NCI-H2171 (cell line): ENCODE data around the gene RPAP3.

Experiments used
- DNase-seq: peaks from one replicate; lab custom pipeline; 2025; lab: John Stamatoyannopoulos, UW

The RPAP3 gene

GRCh38 chr12:47742253-47742825, 36.5 kb upstream of the RPAP3 start:
- no peak for DNase-seq

GRCh38 chr12:47741340-47741703, 35.5 kb upstream of the RPAP3 start:
- DNase-seq, result peak; percentile 51

GRCh38 chr12:47740606-47741339, 34.9 kb upstream of the RPAP3 start:
- no peak for DNase-seq

- no peak for DNase-seq
These were observed 34.1 kb upstream of the RPAP3 start for GRCh38 chr12:47739979-47740378.

GRCh38 chr12:47739297-47739696, 33.5 kb upstream of the RPAP3 start:
- DNase-seq, result no peak

GRCh38 chr12:47737936-47738594, 32.2 kb upstream of the RPAP3 start:
- no peak for DNase-seq

- no peak for DNase-seq
These were observed 31.2 kb upstream of the RPAP3 start for GRCh38 chr12:47736877-47737676.

- DNase-seq, result no peak
These were observed 30.4 kb upstream of the RPAP3 start for GRCh38 chr12:47736216-47736615.

- no peak for DNase-seq
These were observed 29.8 kb upstream of the RPAP3 start for GRCh38 chr12:47735649-47736048.

GRCh38 chr12:47734725-47735480, 29.1 kb upstream of the RPAP3 start:
- no peak for DNase-seq

- DNase-seq, result no peak
These were observed 27.3 kb upstream of the RPAP3 start for GRCh38 chr12:47733142-47733541.

- DNase-seq, result no peak
These were observed 26.7 kb upstream of the RPAP3 start for GRCh38 chr12:47732504-47732903.

GRCh38 chr12:47731723-47732122, 25.9 kb upstream of the RPAP3 start:
- no peak for DNase-seq

- no peak for DNase-seq
These were observed 24.5 kb upstream of the RPAP3 start for GRCh38 chr12:47730341-47730744.

GRCh38 chr12:47729233-47729632, 23.4 kb upstream of the RPAP3 start:
- DNase-seq, result no peak

- no peak for DNase-seq
These were observed 20.1 kb upstream of the RPAP3 start for GRCh38 chr12:47725893-47726292.

GRCh38 chr12:47725091-47725772, 19.4 kb upstream of the RPAP3 start, which contains the start of gene ENDOU:
TSS of gene ENDOU (minus strand) at chr12:47725490. CDS start at chr12:47725413, 77 bp downstream.
- no peak for DNase-seq

GRCh38 chr12:47722941-47723631, 17.3 kb upstream of the RPAP3 start:
- no peak for DNase-seq

GRCh38 chr12:47722136-47722834, 16.5 kb upstream of the RPAP3 start:
- no peak for DNase-seq

- DNase-seq, result no peak
These were observed 15.7 kb upstream of the RPAP3 start for GRCh38 chr12:47721431-47721973.
